HG03571 (cell line): ENCODE data around the gene MBD5.

Source experiments
- ATAC-seq: cut with Tn5 transposase; IDR thresholded peaks from one replicate; pipeline ENCODE4 v1.9.1; 2021; ENCODE audit not compliant: unreplicated experiment

MBD5 gene

GRCh38 chr2:148108385-148108784 is 87.5 kb downstream of the MBD5 start:
- ATAC-seq: no peak

DNA sequence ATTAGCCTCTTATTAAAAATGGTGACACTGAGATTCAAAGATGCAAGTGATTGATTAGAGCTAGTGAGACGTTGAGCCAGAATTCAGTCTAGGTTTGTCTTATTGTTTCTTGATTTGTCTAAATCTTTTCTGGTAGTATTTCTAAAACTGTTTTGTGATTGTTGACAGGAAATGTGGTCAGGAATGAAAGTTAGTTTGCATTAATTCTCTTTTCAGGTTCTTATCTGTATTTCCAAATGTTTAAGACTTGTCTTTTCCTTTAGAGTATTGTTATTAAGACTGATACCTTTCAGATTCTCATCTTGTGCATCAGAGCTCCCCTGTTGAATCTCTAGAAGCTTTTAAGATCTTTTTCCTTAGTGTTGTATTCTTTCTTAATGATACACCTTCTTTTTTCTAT is 89.3 kb downstream of the MBD5 start:
- ATAC-seq: no peak

GRCh38 chr2:148122788-148123187 is 101.9 kb downstream of the MBD5 start:
- no peak for ATAC-seq

GRCh38 chr2:148124271-148124670 is 103.4 kb downstream of the MBD5 start:
- no peak for ATAC-seq

- no peak for ATAC-seq
Observed at GRCh38 chr2:148130581-148130980, 109.7 kb downstream of the MBD5 start.

DNA sequence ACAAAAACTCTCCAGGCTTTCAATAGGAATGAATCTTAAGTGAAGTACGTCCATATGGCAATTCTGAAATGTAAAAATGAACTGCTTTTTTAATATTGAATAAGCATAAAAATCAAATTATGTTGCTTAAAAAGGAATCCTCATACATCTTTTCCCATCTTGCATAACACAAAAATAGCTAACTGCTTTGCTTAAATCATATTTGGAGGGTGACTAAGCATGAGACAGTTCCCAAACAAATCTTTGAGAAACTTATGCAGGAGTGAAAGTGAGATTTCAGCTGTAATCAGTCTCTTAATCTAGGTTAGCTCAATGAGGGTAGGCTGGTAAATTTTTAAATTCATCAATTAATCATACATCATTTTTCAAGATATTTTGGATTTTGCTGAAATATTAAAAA is 111.5 kb downstream of the MBD5 start:
- no peak for ATAC-seq

DNA sequence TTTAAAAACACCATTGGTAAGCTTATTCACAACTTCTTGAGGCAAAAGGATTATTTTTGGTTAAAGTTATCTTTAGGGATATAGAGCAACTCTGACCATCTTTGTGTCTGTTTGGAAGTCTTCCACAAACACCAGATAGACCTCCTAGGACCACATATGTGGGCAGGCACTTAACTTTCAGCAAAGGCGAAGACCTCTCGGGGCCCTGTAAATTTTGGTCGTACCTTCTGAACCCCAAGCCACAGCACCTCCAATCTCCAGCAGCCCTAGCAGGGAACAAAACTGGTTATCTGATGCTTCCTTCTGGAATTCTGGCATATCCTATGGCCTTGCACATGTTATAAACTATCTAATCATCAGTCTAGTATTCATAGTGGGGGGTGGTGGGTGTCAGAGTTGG is 114.8 kb downstream of the MBD5 start:
- no peak for ATAC-seq

GRCh38 chr2:148136441-148136840 is 115.5 kb downstream of the MBD5 start:
- ATAC-seq: no peak

DNA sequence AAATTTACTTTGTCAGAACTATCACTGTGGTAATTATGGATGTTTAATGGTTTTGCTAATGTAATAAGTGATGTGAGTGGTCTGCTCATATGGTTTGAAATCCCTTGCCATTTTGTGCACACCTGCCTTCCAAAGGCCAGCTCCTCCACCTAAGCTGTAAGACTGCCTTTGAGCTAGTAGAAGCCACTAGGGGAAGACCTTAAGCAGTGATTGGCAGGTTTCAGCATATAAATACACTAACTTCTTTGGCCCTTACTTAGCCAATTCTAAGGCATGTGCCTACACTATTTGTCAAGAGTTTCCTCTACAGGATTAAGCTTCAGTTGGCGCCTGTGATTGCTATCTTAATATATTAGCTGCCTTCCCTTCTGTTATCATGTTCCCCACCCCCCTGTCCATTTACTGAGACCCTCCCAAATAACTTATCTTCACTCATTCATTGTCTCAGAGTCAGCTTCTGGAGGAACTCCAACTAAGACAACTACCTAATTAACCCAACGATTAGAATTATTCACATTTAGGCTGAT is 141.1 kb downstream of the MBD5 start:
- no peak for ATAC-seq

GRCh38 chr2:148162871-148163270 is 142.0 kb downstream of the MBD5 start:
- ATAC-seq: no peak

- no peak for ATAC-seq
Observed at GRCh38 chr2:148165975-148166374, 145.1 kb downstream of the MBD5 start.

- ATAC-seq: no peak
Observed at GRCh38 chr2:148167241-148167766, 146.4 kb downstream of the MBD5 start.

DNA sequence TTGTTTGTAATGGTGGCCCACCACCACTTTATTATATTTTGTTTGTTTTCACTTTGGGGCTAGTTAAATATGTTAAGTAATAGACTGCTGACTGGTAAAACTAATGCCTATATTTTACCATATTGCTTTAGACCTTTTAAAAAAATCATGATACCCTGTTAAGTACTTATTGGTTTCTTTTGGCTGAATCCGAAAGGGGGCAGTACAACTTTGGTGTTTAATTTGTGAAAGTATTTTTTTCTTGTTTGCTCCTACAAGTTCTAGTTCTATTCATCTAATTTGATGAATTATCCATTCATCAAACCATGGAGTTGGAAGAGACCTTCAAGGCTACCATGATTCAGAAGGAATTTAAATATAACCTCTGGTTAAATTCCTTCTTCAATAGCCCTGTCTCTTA is 147.0 kb downstream of the MBD5 start:
- no peak for ATAC-seq

GRCh38 chr2:148172131-148172753 is 151.4 kb downstream of the MBD5 start:
- ATAC-seq: no peak

DNA sequence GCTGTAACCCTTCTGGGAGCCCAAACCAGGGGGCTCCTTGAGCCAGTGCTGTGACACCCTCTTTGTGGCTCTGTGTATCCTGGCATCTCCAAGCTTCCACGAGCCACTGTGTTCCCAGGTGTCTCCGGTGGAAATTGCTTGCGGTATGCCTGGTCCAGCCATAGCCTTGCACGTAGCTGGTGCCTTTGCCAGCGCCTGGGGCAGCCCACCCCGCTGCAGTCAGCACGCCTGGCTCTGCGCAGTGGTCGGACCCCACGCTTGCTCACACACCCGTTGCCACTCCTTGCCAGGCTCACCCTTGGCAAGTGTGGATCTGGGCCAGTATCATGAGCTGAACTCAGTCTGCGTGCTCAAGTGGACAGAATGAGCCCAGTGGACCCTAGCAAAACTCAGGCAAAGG is 152.3 kb downstream of the MBD5 start:
- ATAC-seq: no peak

DNA sequence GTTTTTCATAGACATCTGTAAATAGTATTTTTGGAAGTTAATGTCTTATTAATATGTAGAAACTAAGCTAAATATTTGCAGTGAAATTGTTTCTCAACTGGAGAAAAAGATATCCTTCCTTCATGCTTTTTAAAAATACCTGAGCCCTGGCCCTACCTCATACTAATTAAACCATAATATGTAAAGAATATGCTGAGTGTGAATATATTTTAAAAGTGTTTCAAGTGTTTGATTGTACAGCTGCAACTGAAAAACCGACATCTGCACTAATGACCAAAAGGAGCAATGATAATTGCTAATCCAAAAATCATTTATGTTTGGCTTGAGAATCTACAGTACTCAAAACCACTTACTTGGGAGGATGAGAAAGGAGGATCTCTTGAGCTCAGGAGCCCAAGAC is 156.7 kb downstream of the MBD5 start:
- ATAC-seq: no peak

DNA sequence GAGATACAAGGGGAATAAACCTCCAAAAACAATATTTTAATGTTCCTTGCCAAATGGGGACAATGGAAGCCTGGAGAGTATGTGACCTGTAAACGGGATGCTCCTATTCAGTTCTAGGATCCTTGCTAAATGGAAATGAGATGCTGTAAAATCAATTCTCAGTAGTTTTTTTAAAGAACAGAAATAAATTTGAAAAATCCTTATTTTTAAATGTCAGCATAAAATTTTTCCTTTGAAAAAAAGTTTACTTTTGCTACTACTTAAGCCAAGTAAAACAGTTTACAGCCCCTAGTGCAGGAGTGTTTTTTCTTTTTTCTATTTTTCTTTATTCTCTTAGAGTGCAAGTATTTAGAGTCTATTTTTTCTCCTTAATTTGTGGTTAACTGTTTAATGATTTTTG is 158.8 kb downstream of the MBD5 start:
- ATAC-seq: no peak

- ATAC-seq: no peak
Observed at GRCh38 chr2:148184976-148185375, 164.1 kb downstream of the MBD5 start.

DNA sequence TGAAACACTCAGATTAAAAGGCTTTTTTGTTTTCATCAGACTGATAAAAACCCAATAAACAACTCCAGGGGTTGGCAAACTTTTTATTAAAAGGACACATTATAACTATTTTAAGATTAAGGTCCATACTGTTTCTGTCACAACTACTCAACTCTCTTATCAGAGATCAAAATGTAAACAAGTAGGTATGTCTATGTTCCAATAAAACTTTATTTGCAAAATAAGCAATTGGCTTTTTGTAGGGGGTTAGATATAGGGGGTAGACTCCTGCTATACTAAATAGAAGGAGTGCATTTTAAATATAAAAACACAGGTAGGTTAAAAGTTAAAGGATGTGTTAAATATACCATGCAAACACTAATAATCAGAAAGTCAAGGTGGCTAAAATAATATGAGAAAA is 174.0 kb downstream of the MBD5 start:
- no peak for ATAC-seq

GRCh38 chr2:148201075-148202004 is 180.4 kb downstream of the MBD5 start:
- no peak for ATAC-seq

GRCh38 chr2:148202237-148202636 is 181.3 kb downstream of the MBD5 start:
- no peak for ATAC-seq

GRCh38 chr2:148207111-148207510 is 186.2 kb downstream of the MBD5 start:
- ATAC-seq: no peak
